ENCODE measurements around the gene PHLPP1.

The PHLPP1 gene

DNA sequence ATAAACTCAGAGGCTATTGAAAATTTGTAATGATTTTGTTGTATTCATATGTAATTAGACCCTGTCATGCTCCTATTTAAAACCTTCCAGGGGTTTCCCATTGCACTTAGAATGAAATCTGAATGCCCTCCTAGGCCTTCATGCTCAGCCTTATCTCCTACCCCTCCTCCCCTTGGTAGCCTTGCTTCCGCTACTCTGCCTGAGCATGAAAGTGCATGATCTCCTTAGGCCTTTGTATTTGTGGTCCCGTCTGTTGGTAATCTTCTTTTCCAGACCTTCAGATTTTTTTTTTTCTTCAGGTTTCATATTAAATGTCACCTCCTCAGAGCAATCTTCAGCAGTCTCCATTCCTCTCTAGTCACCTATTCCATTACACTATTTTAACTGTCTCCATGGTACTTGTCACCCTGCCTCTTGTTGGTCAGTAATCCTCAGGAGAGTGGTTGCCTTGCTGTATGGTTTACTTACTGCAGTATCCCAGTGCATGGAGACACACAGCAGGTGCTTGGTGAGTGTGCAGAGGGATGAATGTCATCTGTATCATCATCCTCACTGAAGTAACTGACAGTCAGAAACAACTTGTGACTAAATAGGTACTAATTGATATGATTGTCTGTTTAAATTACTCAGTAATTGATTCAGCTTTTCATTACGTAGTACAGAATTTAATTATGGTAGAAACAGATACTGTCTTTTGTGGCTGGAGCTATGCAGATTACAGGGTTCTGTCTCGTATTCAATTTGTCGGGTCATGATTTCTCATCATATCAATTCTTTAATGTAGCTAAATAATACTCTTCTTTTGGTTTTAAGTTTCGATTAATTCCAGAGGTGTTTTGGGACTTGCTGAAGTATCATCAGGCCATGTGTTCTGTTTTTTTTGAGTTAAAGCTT lies 63.9 kb downstream of the PHLPP1 start:
- ChIA-PET POLR2A (no interaction called here), CTCF (no interaction called here)
- H3K4me3 ChIP-seq (ENCODE audit: low read depth, low read length): no peak overlapping the region
- TF ChIP-seq, protein P1, sequence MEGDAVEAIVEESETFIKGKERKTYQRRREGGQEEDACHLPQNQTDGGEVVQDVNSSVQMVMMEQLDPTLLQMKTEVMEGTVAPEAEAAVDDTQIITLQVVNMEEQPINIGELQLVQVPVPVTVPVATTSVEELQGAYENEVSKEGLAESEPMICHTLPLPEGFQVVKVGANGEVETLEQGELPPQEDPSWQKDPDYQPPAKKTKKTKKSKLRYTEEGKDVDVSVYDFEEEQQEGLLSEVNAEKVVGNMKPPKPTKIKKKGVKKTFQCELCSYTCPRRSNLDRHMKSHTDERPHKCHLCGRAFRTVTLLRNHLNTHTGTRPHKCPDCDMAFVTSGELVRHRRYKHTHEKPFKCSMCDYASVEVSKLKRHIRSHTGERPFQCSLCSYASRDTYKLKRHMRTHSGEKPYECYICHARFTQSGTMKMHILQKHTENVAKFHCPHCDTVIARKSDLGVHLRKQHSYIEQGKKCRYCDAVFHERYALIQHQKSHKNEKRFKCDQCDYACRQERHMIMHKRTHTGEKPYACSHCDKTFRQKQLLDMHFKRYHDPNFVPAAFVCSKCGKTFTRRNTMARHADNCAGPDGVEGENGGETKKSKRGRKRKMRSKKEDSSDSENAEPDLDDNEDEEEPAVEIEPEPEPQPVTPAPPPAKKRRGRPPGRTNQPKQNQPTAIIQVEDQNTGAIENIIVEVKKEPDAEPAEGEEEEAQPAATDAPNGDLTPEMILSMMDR (IDR thresholded peaks at IDR 0.05; ENCODE audit: insufficient read depth, low read length, missing control alignments): no peak
- no peak for DNase-seq (ENCODE audit: low read depth, low spot score)

DNA sequence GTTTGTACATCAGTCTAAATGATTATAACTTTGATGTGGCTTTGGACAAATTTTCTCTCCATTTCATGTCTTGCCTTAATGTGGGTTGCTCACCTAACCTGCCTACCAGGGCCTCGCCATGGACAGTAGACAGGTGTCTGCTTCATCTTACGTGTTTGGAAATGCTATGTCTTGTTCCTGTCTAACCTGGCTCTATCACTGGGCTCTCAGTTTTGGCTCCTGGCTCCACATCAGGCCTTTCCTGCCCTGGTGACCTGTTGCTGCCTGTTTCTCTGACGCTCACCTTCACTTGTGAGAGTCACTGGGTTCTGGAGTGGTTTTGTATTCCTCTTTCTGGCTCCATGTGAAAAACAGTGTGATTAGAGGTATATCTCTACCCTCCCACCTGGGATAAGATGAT lies 65.9 kb downstream of the PHLPP1 start:
- CTCF ChIA-PET: interaction anchor here (0.6 to 2.3 kb wide), 2 partner anchors 12 to 47 kb away, joined by 3 to 5 read pairs; no protein-coding TSS in a partner anchor

DNA sequence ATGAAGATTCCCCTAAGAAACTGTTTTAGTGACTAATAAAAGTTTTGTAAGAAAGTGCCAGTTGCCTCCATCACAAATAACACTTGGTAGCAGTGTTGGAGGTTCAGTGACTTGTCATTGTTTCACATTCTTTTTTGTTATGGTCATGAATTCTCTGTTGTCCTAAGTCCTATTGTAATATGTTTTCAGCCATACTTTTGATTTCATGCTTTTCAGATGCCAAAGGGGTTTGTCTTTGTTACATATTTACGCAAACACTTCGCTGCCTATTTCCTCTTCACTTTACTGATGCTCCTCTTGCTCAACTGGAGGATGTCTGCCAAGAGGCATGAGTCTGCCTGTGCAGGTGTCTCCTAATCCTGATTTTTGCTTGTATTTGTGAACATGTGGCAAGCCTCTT lies 66.6 kb downstream of the PHLPP1 start:
- POLR2A ChIA-PET: no interaction called here
- TF ChIP-seq, protein P1 (IDR thresholded peaks at IDR 0.05; ENCODE audit: insufficient read depth, low read length, missing control alignments): no peak
- CTCF ChIA-PET: interaction anchor here (2.3 kb wide), 1 partner anchor 12 kb away, joined by 5 read pairs; no protein-coding TSS in a partner anchor
- H3K4me3 ChIP-seq (ENCODE audit: low read depth, low read length): no peak overlapping the region; the same call in 1 of the 2 replicates
- DNase-seq (ENCODE audit: low read depth, low spot score): peak; percentile 65

More for the DNA sequence above, 65.9 kb downstream of the PHLPP1 start:
- no peak overlapping the region for H3K4me3 ChIP-seq (ENCODE audit: low read depth, low read length)
- POLR2A ChIA-PET: no interaction called here
- no peak for DNase-seq (ENCODE audit: low read depth, low spot score)
- TF ChIP-seq, protein P1 (IDR thresholded peaks at IDR 0.05; ENCODE audit: insufficient read depth, low read length, missing control alignments): no peak

DNA sequence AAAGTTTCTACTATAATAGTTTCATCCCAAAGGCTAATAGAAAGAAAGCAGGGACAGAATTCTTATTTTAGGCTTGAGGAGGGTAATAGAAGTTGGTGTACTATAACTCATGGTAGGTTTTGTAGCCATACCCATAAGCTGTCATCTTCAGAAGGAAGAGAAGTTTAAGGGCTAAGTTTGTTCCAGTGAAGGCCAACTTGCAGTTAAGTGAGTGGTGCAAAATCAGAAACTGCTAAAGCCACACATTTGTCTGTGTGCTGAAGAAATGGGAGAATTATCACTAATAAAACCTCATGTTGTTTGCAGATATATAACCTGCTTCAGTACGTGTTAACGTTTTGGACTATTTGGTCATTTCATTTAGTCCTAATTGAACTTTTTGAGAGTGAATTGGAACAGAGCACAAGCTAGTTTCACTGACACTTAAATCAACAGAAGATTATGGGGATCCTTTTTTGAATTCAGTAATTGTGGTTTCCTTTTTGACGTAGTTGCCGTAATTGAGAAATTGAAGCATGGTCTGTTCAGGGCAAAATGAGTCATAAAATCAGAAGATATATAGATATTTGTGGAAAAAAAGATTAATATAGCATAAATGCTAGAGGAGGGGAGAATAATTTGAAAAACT lies 69.1 kb downstream of the PHLPP1 start:
- POLR2A ChIA-PET: no interaction called here
- CTCF ChIA-PET: no interaction called here
- TF ChIP-seq, protein P1 (IDR thresholded peaks at IDR 0.05; ENCODE audit: insufficient read depth, low read length, missing control alignments): no peak

DNA sequence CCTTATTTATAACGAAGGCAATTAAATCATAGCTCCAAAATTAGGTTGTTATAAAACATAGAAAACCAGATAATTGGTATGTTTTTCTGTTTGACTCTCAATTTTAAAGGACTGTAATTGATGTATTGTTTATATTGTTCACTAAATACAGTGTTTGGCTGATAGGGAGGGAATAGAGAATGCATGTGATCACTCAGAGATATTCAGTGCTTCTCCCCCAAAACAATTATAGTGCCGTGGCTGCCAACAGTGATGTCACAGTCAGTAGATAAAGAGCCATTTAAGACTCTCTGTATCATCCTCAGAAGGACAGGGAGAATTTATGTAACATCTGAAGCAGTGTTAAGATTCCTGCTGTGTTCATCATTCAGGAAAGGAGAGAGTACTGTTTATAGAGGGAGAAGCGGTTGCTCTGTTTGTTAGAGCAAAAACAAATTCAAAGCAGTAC lies 69.6 kb downstream of the PHLPP1 start:
- H3K4me3 ChIP-seq (ENCODE audit: low read depth, low read length): no peak overlapping the region
- POLR2A ChIA-PET: no interaction called here
- CTCF ChIA-PET: no interaction called here
- TF ChIP-seq, protein P1 (IDR thresholded peaks at IDR 0.05; ENCODE audit: insufficient read depth, low read length, missing control alignments): no peak
- peak; percentile 36 for DNase-seq (ENCODE audit: low read depth, low spot score)

More for the DNA sequence above, 69.1 kb downstream of the PHLPP1 start:
- H3K4me3 ChIP-seq (ENCODE audit: low read depth, low read length): no peak overlapping the region
- no peak for DNase-seq (ENCODE audit: low read depth, low spot score)

DNA sequence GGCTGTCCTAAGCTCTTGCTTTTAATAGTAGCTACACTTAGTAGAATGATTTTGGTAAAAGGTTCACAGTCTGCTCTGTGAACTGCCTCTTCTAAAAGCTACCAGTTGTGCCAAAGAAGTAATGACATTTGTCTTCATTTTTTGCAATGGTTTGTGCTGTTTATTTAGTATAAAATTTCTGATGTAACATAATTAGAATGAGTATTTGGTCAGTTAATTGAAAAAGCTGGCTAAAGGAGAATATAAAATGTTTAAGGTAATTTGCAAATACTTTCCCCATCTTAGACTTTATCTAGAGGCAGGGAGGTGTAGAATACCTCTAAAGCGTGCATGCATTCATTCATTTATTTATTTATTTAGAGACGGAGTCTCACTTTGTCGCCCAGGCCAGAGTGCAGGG lies 71.3 kb downstream of the PHLPP1 start:
- POLR2A ChIA-PET: no interaction called here
- TF ChIP-seq, protein P1 (IDR thresholded peaks at IDR 0.05; ENCODE audit: insufficient read depth, low read length, missing control alignments): no peak
- no peak overlapping the region for H3K4me3 ChIP-seq (ENCODE audit: low read depth, low read length)
- DNase-seq (ENCODE audit: low read depth, low spot score): no peak
- CTCF ChIA-PET: no interaction called here

All from AG04449 (cell line).